Fibroblast of villous mesenchyme (primary cell): ENCODE data around the gene CLDN19. TPM values are rescaled to one million over a fixed set of nuclear protein-coding genes. Genes with fewer than 3 reads are reported as not detected.
"Not testable (repeated sequence)": the region's sequence is repeated elsewhere in the genome, so short reads cannot be mapped to it uniquely, and the experiment has no call there.

Experiments used
- DNase-seq: peaks from one replicate; pipeline ENCODE4 v3.0.0-alpha.2; 2010; ENCODE audit warnings: low read depth
- H3K4me3 ChIP-seq: 2 replicates; pipeline ENCODE4 v1.5.1; 2011; ENCODE audit warnings: low read depth, mild to moderate bottlenecking, low read length
- CTCF ChIP-seq: IDR thresholded peaks from 2 replicates; pipeline ENCODE4 v1.5.1; 2012; ENCODE audit warnings: low read depth, mild to moderate bottlenecking, low read length; ENCODE audit not compliant: insufficient read depth
- total RNA-seq: library from RNA; depleted of rRNA; stranded (reverse); fragments of >200 nt; gene quantifications from 2 replicates; pipeline ENCODE4 v1.2.3, GENCODE V29; 2012

The CLDN19 gene
- total RNA-seq, 1 donor, result not detected

- H3K4me3 ChIP-seq, result no peak overlapping the region
- DNase-seq, result no peak
- no peak for TF ChIP-seq CTCF
Observed at GRCh38 chr1:42730988-42731387, 9.0 kb downstream of the CLDN19 start.

GRCh38 chr1:42730002-42730401 is 10.0 kb downstream of the CLDN19 start:
- no peak for DNase-seq
- TF ChIP-seq CTCF, result no peak
- no peak overlapping the region for H3K4me3 ChIP-seq

GRCh38 chr1:42725820-42726219 is 14.2 kb downstream of the CLDN19 start:
- not testable (repeated sequence) for DNase-seq, H3K4me3 ChIP-seq

GRCh38 chr1:42723511-42723910 is 16.5 kb downstream of the CLDN19 start:
- DNase-seq, result no peak
- TF ChIP-seq CTCF, result no peak
- H3K4me3 ChIP-seq, result no peak overlapping the region

- DNase-seq, H3K4me3 ChIP-seq: not testable (repeated sequence)
Observed at GRCh38 chr1:42722403-42722802, 17.6 kb downstream of the CLDN19 start.

- no peak for DNase-seq
- no peak for TF ChIP-seq CTCF
- H3K4me3 ChIP-seq, result no peak overlapping the region
Observed at GRCh38 chr1:42721926-42722325, 18.1 kb downstream of the CLDN19 start.

GRCh38 chr1:42720868-42721267 is 19.2 kb downstream of the CLDN19 start:
- DNase-seq, result no peak
- no peak overlapping the region for H3K4me3 ChIP-seq
- TF ChIP-seq CTCF, result no peak

GRCh38 chr1:42714441-42714840 is 25.6 kb downstream of the CLDN19 start:
- H3K4me3 ChIP-seq, DNase-seq: not testable (repeated sequence)

GRCh38 chr1:42713293-42713692 is 26.7 kb downstream of the CLDN19 start:
- no peak overlapping the region for H3K4me3 ChIP-seq
- no peak for TF ChIP-seq CTCF
- no peak for DNase-seq

- DNase-seq, H3K4me3 ChIP-seq: not testable (repeated sequence)
Observed at GRCh38 chr1:42712808-42713207, 27.2 kb downstream of the CLDN19 start.
